Fibroblast of lung (primary cell): ENCODE measurements around the gene PEF1. TPM values are rescaled to one million over a fixed set of nuclear protein-coding genes. Genes with fewer than 3 reads are reported as not detected.

Experiments
- DNase-seq, 2 donors: peaks; one replicate each; pipeline versions ENCODE4 v3.0.0 to v3.0.0-alpha.2; 2010; ENCODE audit warnings: low read depth in 2 of 2
- H2AFZ ChIP-seq: 2 replicates; pipeline ENCODE4 v1.5.1; 2012; ENCODE audit warnings: low read length, control low read depth, inconsistent platforms
- H3K27ac ChIP-seq: 2 replicates; pipeline ENCODE4 v1.5.1; 2011; ENCODE audit warnings: low read length, control low read depth; ENCODE audit not compliant: insufficient read depth
- H3K27me3 ChIP-seq: 2 replicates; pipeline ENCODE4 v1.5.1; 2011; ENCODE audit warnings: mild to moderate bottlenecking, low read length; ENCODE audit not compliant: control insufficient read depth, insufficient read depth
- H3K36me3 ChIP-seq: 2 replicates; pipeline ENCODE4 v1.5.1; 2011; ENCODE audit warnings: low read length; ENCODE audit not compliant: control insufficient read depth, insufficient read depth
- H3K4me1 ChIP-seq: 2 replicates; pipeline ENCODE4 v1.5.1; 2011; ENCODE audit warnings: low read length; ENCODE audit not compliant: control insufficient read depth, insufficient read depth; ENCODE audit errors: extremely low read depth
- H3K4me2 ChIP-seq: 2 replicates; pipeline ENCODE4 v1.5.1; 2011; ENCODE audit warnings: low read length, control low read depth; ENCODE audit not compliant: insufficient read depth; ENCODE audit errors: extremely low read depth
- H3K4me3 ChIP-seq, 4 experiments: fragments of 200-600 bp in 1 of 4; sonication (generic) in 1 of 4; replicated peaks in 1 of 4; 2 replicates each; pipeline ENCODE4 v1.5.1; 2011 to 2016; ENCODE audit warnings: low read length in 4 of 4, low read depth in 3 of 4, mild to moderate bottlenecking in 3 of 4, control low read depth in 2 of 4, inconsistent platforms in 1 of 4, mixed read lengths in 1 of 4; ENCODE audit not compliant: insufficient read depth in 1 of 4; ENCODE audit errors: control extremely low read depth in 1 of 4
- H3K79me2 ChIP-seq: 2 replicates; pipeline ENCODE4 v1.5.1; 2012; ENCODE audit warnings: mild to moderate bottlenecking, low read length, inconsistent platforms; ENCODE audit not compliant: control insufficient read depth, insufficient read depth
- H3K9ac ChIP-seq: 2 replicates; pipeline ENCODE4 v1.5.1; 2011; ENCODE audit warnings: mild to moderate bottlenecking, low read length, control low read depth; ENCODE audit not compliant: insufficient read depth
- H3K9me3 ChIP-seq: 2 replicates; pipeline ENCODE4 v1.5.1; 2012; ENCODE audit warnings: low read depth, low read length; ENCODE audit not compliant: control insufficient read depth, insufficient read depth
- H4K20me1 ChIP-seq: 2 replicates; pipeline ENCODE4 v1.5.1; 2011; ENCODE audit warnings: low read length; ENCODE audit not compliant: control insufficient read depth, insufficient read depth; ENCODE audit errors: extremely low read depth
- CTCF ChIP-seq, 2 donors: IDR thresholded peaks in 1 of 2; conservative IDR thresholded peaks in 1 of 2; 1 replicate in 1 of 2; 2 replicates in 1 of 2; pipeline ENCODE4 v1.5.1; 2011 to 2012; ENCODE audit warnings: low read length in 2 of 2, control low read depth in 1 of 2, inconsistent platforms in 1 of 2, low read depth in 1 of 2, mild to moderate bottlenecking in 1 of 2
- EZH2 ChIP-seq: IDR thresholded peaks from 2 replicates; pipeline ENCODE4 v1.5.1; 2012; ENCODE audit warnings: low read length, control low read depth, mild to moderate bottlenecking; ENCODE audit errors: missing control alignments
- polyA plus RNA-seq, 2 donors: library from polyadenylated mRNA; depleted of rRNA in 1 of 2; stranded (reverse) in 1 of 2; unstranded in 1 of 2; fragments of >200 nt; gene quantifications; 2 replicates each; pipeline ENCODE4 v1.2.1, GENCODE V29; 2011 to 2012; ENCODE audit warnings: missing spikeins in 1 of 2
- total RNA-seq: library from RNA; depleted of rRNA; stranded (reverse); fragments of >200 nt; gene quantifications from 2 replicates; pipeline ENCODE4 v1.2.1, GENCODE V29; 2014

Gene PEF1
- total and polyA plus RNA-seq, 2 donors (not counting 1 experiment from before 2014, with no cell fraction given) = 72.9 to 78.1 TPM

GRCh38 chr1:31646259-31646960, 1.7 kb upstream of the PEF1 start:
- no peaks in the 10 kb centered on the region for H3K27me3 ChIP-seq
- H3K36me3 ChIP-seq = no peaks in the 10 kb centered on the region
- peaks cover 5% of the 10 kb centered on the region for H3K4me1 ChIP-seq
- no peak overlapping the region for H3K9ac ChIP-seq
- no peaks in the 10 kb centered on the region for H3K9me3 ChIP-seq
- H4K20me1 ChIP-seq = no peaks in the 10 kb centered on the region
- no peak for DNase-seq
- peaks cover 20% of the 10 kb centered on the region for H3K79me2 ChIP-seq
- H3K27ac ChIP-seq = no peak overlapping the region
- no peak overlapping the region for H3K4me2 ChIP-seq
- no peak overlapping the region for H2AFZ ChIP-seq
- TF ChIP-seq CTCF (conservative IDR thresholded peaks at IDR 0.05 in 1 of 2, IDR thresholded peaks at IDR 0.05 in 1 of 2; ENCODE audit: low read depth in 1 of 2, low read length in 2 of 2) (no peak), EZH2 (no peak)
- no peak overlapping the region for H3K4me3 ChIP-seq

- Histone ChIP-seq H3K36me3 (no peaks in the 10 kb centered on the region), H3K79me2 (peaks cover 23% of the 10 kb centered on the region)
- TF ChIP-seq EZH2 (no peak), CTCF (conservative IDR thresholded peaks at IDR 0.05 in 1 of 2, IDR thresholded peaks at IDR 0.05 in 1 of 2; ENCODE audit: low read depth in 1 of 2, low read length in 2 of 2) (no peak)
Measured at GRCh38 chr1:31645274-31645568, 545 bp upstream of the PEF1 start.

GRCh38 chr1:31643976-31644559, 608 bp downstream of the PEF1 start:
- H3K4me1 ChIP-seq = peaks cover 11% of the 10 kb centered on the region
- peaks cover 24% of the 10 kb centered on the region for H3K79me2 ChIP-seq
- H3K9me3 ChIP-seq = no peaks in the 10 kb centered on the region
- no peaks in the 10 kb centered on the region for H3K27me3 ChIP-seq
- DNase-seq = no peak
- peak overlapping the region; percentile 78 for H3K4me2 ChIP-seq
- TF ChIP-seq EZH2 (no peak), CTCF (conservative IDR thresholded peaks at IDR 0.05 in 1 of 2, IDR thresholded peaks at IDR 0.05 in 1 of 2; ENCODE audit: low read depth in 1 of 2, low read length in 2 of 2) (no peak)
- peak overlapping the region; percentile 51 for H2AFZ ChIP-seq
- H3K27ac ChIP-seq = peak overlapping the region; percentile 96
- H3K9ac ChIP-seq = peak overlapping the region; percentile 86
- H3K36me3 ChIP-seq = no peaks in the 10 kb centered on the region
- no peaks in the 10 kb centered on the region for H4K20me1 ChIP-seq
- H3K4me3 ChIP-seq = peak overlapping the region; percentile 42 to 92 (median 76)

More at GRCh38 chr1:31645274-31645568, 545 bp upstream of the PEF1 start:
- Histone ChIP-seq H3K4me3 (peak overlapping the region; percentile 42 to 92 (median 76)), H3K27me3 (no peaks in the 10 kb centered on the region), H2AFZ (peak overlapping the region; percentile 87), H3K9me3 (no peaks in the 10 kb centered on the region), H4K20me1 (no peaks in the 10 kb centered on the region), H3K4me2 (peak overlapping the region; percentile 96), H3K4me1 (peaks cover 5% of the 10 kb centered on the region), H3K9ac (peak overlapping the region; percentile 86), H3K27ac (peak overlapping the region; percentile 96)
- no peak for DNase-seq
